Osteocyte (in vitro differentiated cells): ENCODE measurements around the gene ZNF692. TPM values are rescaled to one million over a fixed set of nuclear protein-coding genes. Genes with fewer than 3 reads are reported as not detected.
A peak's percentile ranks its signal among the peaks of the same experiment; 100 is the strongest.
"Not testable (repeated sequence)": the region's sequence is repeated elsewhere in the genome, so short reads cannot be mapped to it uniquely, and the experiment has no call there.

ENCODE experiments used
- DNase-seq: peaks from one replicate; pipeline ENCODE4 v3.0.0; 2021; ENCODE audit warnings: mixed read lengths; ENCODE audit not compliant: unreplicated experiment; ENCODE audit errors: extremely low spot score
- H3K27ac Mint-ChIP-seq: one replicate; pipeline ENCODE4 v1.8.0; 2021; ENCODE audit warnings: mild to moderate bottlenecking, mixed read lengths; ENCODE audit not compliant: unreplicated experiment
- H3K27me3 Mint-ChIP-seq: one replicate; pipeline ENCODE4 v1.8.0; 2021; ENCODE audit warnings: mixed read lengths; ENCODE audit not compliant: unreplicated experiment
- H3K36me3 Mint-ChIP-seq: one replicate; pipeline ENCODE4 v1.8.0; 2021; ENCODE audit warnings: mixed read lengths; ENCODE audit not compliant: unreplicated experiment
- H3K4me1 Mint-ChIP-seq: one replicate; pipeline ENCODE4 v1.8.0; 2021; ENCODE audit warnings: mixed read lengths; ENCODE audit not compliant: unreplicated experiment
- H3K4me3 Mint-ChIP-seq: one replicate; pipeline ENCODE4 v1.8.0; 2021; ENCODE audit warnings: mild to moderate bottlenecking, moderate library complexity, mixed read lengths; ENCODE audit not compliant: unreplicated experiment
- H3K9me3 Mint-ChIP-seq: one replicate; pipeline ENCODE4 v1.8.0; 2021; ENCODE audit warnings: mixed read lengths; ENCODE audit not compliant: unreplicated experiment
- CTCF ChIP-seq: fragments of 200-600 bp; sonication (generic); IDR thresholded peaks from 2 replicates; pipeline ENCODE4 v1.5.0; 2021; ENCODE audit warnings: antibody characterized with exemption, mild to moderate bottlenecking, moderate library complexity
- total RNA-seq: library from RNA; stranded (reverse); gene quantifications from 2 replicates; pipeline ENCODE4 v1.2.1, GENCODE V29; 2021

The ZNF692 gene
- total RNA-seq, 1 donor from 2014 or later, result 39.9 TPM

GRCh38 chr1:248885646-248886045, 26.8 kb upstream of the ZNF692 start:
- no peak for TF ChIP-seq CTCF
- no peak overlapping the region for H3K27ac Mint-ChIP-seq
- no peaks in the 10 kb centered on the region for H3K36me3 Mint-ChIP-seq
- H3K4me1 Mint-ChIP-seq, result peaks cover 7% of the 10 kb centered on the region
- no peak for DNase-seq
- H3K9me3 Mint-ChIP-seq, result no peaks in the 10 kb centered on the region
- H3K27me3 Mint-ChIP-seq, result peaks cover 38% of the 10 kb centered on the region
- H3K4me3 Mint-ChIP-seq, result no peak overlapping the region

GRCh38 chr1:248884632-248885295, 25.9 kb upstream of the ZNF692 start:
- no peaks in the 10 kb centered on the region for H3K9me3 Mint-ChIP-seq
- no peak for TF ChIP-seq CTCF
- no peaks in the 10 kb centered on the region for H3K36me3 Mint-ChIP-seq
- no peak for DNase-seq
- no peak overlapping the region for H3K4me3 Mint-ChIP-seq
- H3K4me1 Mint-ChIP-seq, result peaks cover 7% of the 10 kb centered on the region
- no peak overlapping the region for H3K27ac Mint-ChIP-seq
- peaks cover 32% of the 10 kb centered on the region for H3K27me3 Mint-ChIP-seq

- H3K4me1 Mint-ChIP-seq, H3K9me3 Mint-ChIP-seq, DNase-seq, H3K4me3 Mint-ChIP-seq, H3K36me3 Mint-ChIP-seq, H3K27ac Mint-ChIP-seq: not testable (repeated sequence)
- H3K27me3 Mint-ChIP-seq, result peaks cover 39% of the 10 kb centered on the region
These were observed 23.5 kb upstream of the ZNF692 start for GRCh38 chr1:248882427-248882826.

- Mint-ChIP-seq H3K27ac (no peak overlapping the region), H3K27me3 (peaks cover 47% of the 10 kb centered on the region), H3K4me1 (peaks cover 2% of the 10 kb centered on the region), H3K9me3 (no peaks in the 10 kb centered on the region), H3K4me3 (no peak overlapping the region), H3K36me3 (no peaks in the 10 kb centered on the region)
- DNase-seq, result no peak
- TF ChIP-seq CTCF, result no peak
These were observed 22.4 kb upstream of the ZNF692 start for GRCh38 chr1:248881261-248881660.

GRCh38 chr1:248873993-248874533, 15.2 kb upstream of the ZNF692 start:
- TF ChIP-seq CTCF, result no peak
- H3K27ac Mint-ChIP-seq, result peak overlapping the region; percentile 97
- peaks cover 18% of the 10 kb centered on the region for H3K4me1 Mint-ChIP-seq
- peaks cover 21% of the 10 kb centered on the region for H3K27me3 Mint-ChIP-seq
- DNase-seq, result peak; percentile 89
- peak overlapping the region; percentile 91 for H3K4me3 Mint-ChIP-seq
- no peaks in the 10 kb centered on the region for H3K9me3 Mint-ChIP-seq
- no peaks in the 10 kb centered on the region for H3K36me3 Mint-ChIP-seq
